Endodermal cell (in vitro differentiated cells): ENCODE data around the gene APH1B. TPM values are rescaled to one million over a fixed set of nuclear protein-coding genes. Genes with fewer than 3 reads are reported as not detected.

Experiments used
- DNase-seq: peaks from one replicate; pipeline ENCODE4 v3.0.0-alpha.2; 2017
- H3K27ac ChIP-seq: 2 replicates; pipeline ENCODE4 v1.5.1; 2013; ENCODE audit warnings: mild to moderate bottlenecking, low read depth, low read length, moderate library complexity
- H3K27me3 ChIP-seq: 2 replicates; pipeline ENCODE4 v1.6.1; 2013; ENCODE audit warnings: mild to moderate bottlenecking, low read length, moderate library complexity; ENCODE audit not compliant: insufficient read depth, control insufficient read depth, poor library complexity, severe bottlenecking
- H3K36me3 ChIP-seq: 2 replicates; pipeline ENCODE4 v1.7.0; 2013; ENCODE audit warnings: mild to moderate bottlenecking, low read length, moderate library complexity; ENCODE audit not compliant: control insufficient read depth, insufficient read depth
- H3K4me1 ChIP-seq: one replicate; pipeline ENCODE4 v1.7.0; 2013; ENCODE audit warnings: low read length; ENCODE audit not compliant: control insufficient read depth, insufficient read depth
- H3K4me3 ChIP-seq: 2 replicates; pipeline ENCODE4 v1.5.1; 2013; ENCODE audit warnings: mild to moderate bottlenecking, low read length, moderate library complexity
- H3K9ac ChIP-seq: 2 replicates; pipeline ENCODE4 v1.6.1; 2013; ENCODE audit warnings: mild to moderate bottlenecking, low read length, moderate library complexity; ENCODE audit not compliant: poor library complexity, severe bottlenecking; ENCODE audit errors: extremely low read depth
- H3K9me3 ChIP-seq: 2 replicates; pipeline ENCODE4 v1.6.1; 2013; ENCODE audit warnings: mild to moderate bottlenecking, low read length, moderate library complexity; ENCODE audit not compliant: control insufficient read depth
- H3K27ac Mint-ChIP-seq: 2 replicates; pipeline ENCODE4 v1.8.0; 2020; ENCODE audit warnings: mixed read lengths
- H3K27me3 Mint-ChIP-seq: 2 replicates; pipeline ENCODE4 v1.8.0; 2021; ENCODE audit warnings: mild to moderate bottlenecking, mixed read lengths; ENCODE audit not compliant: insufficient read depth
- H3K36me3 Mint-ChIP-seq: 2 replicates; pipeline ENCODE4 v1.8.0; 2020; ENCODE audit warnings: low read depth, mixed read lengths
- H3K4me1 Mint-ChIP-seq: 2 replicates; pipeline ENCODE4 v1.8.0; 2020; ENCODE audit warnings: mixed read lengths
- H3K4me3 Mint-ChIP-seq: 2 replicates; pipeline ENCODE4 v1.8.0; 2020; ENCODE audit warnings: mild to moderate bottlenecking, moderate library complexity, mixed read lengths
- H3K9me3 Mint-ChIP-seq: 2 replicates; pipeline ENCODE4 v1.8.0; 2020; ENCODE audit warnings: mild to moderate bottlenecking, mixed read lengths
- CTCF ChIP-seq: fragments of 200-600 bp; sonication (generic); conservative IDR thresholded peaks from 2 replicates; pipeline ENCODE4 v1.5.0; 2021; ENCODE audit warnings: antibody characterized with exemption, mild to moderate bottlenecking
- WGBS, 2 experiments: methylation state at CpG; one replicate each; pipeline versions ENCODE4 v1.1.5 to v1.1.7; 2013; ENCODE audit warnings: missing lambda C conversion rate in 2 of 2, mixed read lengths in 1 of 2; ENCODE audit not compliant: insufficient coverage in 1 of 2, insufficient read length in 1 of 2; 5-methylcytosine and 5-hydroxymethylcytosine counted together
- total RNA-seq, 2 donors: library from RNA; stranded (reverse); fragmentation: NEBNext Ultra II Directional in 1 of 2; extraction: Animal tissue kit (Norgen Biotek cat#: 25700) in 1 of 2; gene quantifications; 2 replicates in 1 of 2; 3 replicates in 1 of 2; pipeline ENCODE4 v1.2.1, GENCODE V29; 2021

Gene APH1B
- total RNA-seq, 2 donors from 2014 or later: 19.5 to 22.7 TPM

DNA sequence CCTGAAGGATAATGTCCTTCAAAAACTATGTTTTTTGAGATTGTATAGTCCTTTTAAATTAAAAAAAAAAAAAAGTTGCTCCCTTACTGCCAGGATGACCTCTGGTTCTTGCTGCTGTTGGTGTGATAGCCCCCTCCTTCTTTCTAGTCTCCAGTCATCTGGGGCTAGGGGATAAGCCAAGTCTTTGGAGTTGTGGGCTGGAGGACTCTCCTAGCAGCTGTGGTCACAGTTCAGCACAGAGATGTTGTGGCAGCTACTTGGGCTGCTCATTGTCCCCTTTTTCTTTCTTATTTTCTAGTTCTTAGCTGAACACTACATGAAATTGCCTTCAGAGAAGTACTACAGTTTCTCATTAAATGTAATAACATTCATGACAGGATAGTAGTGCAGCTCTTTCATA is 39.2 kb upstream of the APH1B start:
- Histone ChIP-seq H3K4me1 (no peaks in the 10 kb centered on the region), H3K9ac (no peak overlapping the region), H3K36me3 (no peaks in the 10 kb centered on the region), H3K27me3 (no peaks in the 10 kb centered on the region), H3K4me3 (no peak overlapping the region), H3K27ac (no peak overlapping the region), H3K9me3 (peaks cover 8% of the 10 kb centered on the region)
- Mint-ChIP-seq H3K27ac (no peak overlapping the region), H3K4me1 (no peaks in the 10 kb centered on the region), H3K9me3 (peaks cover 16% of the 10 kb centered on the region), H3K4me3 (no peak overlapping the region), H3K36me3 (peaks cover 7% of the 10 kb centered on the region), H3K27me3 (no peaks in the 10 kb centered on the region)
- no peak for TF ChIP-seq CTCF
- no peak for DNase-seq

DNA sequence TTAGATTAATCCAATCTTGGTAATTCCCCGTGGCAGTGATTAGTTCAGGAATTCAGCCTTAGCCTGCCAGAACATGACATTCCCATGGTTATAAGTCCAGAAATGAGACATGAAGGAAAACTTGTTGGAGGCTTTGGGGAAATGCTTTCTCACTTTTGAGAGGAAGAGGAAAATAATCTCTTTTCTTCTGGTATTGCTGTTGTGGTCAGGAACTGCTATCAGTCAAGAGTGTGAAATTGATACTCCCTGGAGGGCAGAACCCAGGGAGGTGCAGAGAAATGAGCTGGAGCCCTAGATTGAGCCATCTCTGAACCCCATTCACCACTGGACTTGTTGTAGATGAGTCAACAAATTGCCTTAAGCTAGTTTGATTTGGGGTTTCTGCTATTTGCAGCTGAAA is 38.6 kb upstream of the APH1B start:
- Histone ChIP-seq H3K9ac (no peak overlapping the region), H3K36me3 (no peaks in the 10 kb centered on the region), H3K27ac (no peak overlapping the region), H3K27me3 (no peaks in the 10 kb centered on the region), H3K4me3 (no peak overlapping the region), H3K4me1 (no peaks in the 10 kb centered on the region), H3K9me3 (peaks cover 14% of the 10 kb centered on the region)
- TF ChIP-seq CTCF: no peak
- peaks cover 22% of the 10 kb centered on the region for H3K9me3 Mint-ChIP-seq
- WGBS, 2 experiments: 86 to 97% methylated on average over 1 of the region's 1 CpG
- H3K36me3 Mint-ChIP-seq: peaks cover 12% of the 10 kb centered on the region
- H3K4me3 Mint-ChIP-seq: no peak overlapping the region
- DNase-seq: no peak
- H3K27ac Mint-ChIP-seq: no peak overlapping the region
- H3K27me3 Mint-ChIP-seq: no peaks in the 10 kb centered on the region
- H3K4me1 Mint-ChIP-seq: no peaks in the 10 kb centered on the region

DNA sequence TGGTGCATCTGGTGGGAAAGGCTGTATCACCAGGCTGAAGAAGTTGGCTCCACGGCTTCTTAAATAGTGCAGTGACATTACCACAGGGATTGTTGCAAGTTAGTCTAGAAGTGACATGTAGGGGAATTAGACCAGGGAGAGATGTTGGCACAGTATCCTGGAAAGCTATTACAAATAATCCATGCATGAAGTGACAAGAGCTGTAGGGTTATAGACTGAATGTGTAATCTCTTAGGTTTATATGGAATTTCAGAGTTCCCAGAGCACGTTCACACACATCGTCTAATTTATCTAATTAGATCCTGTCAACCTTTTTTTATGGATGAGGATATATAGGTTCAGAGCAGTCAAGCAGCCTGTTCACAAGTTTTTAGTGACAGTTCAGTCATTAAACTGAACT is 37.3 kb upstream of the APH1B start:
- no peaks in the 10 kb centered on the region for H3K4me1 ChIP-seq
- H3K4me3 ChIP-seq: no peak overlapping the region
- Mint-ChIP-seq H3K27me3 (no peaks in the 10 kb centered on the region), H3K4me1 (no peaks in the 10 kb centered on the region), H3K27ac (no peak overlapping the region), H3K4me3 (no peak overlapping the region), H3K36me3 (peaks cover 20% of the 10 kb centered on the region), H3K9me3 (peaks cover 23% of the 10 kb centered on the region)
- TF ChIP-seq CTCF: no peak
- H3K27ac ChIP-seq: no peak overlapping the region
- H3K27me3 ChIP-seq: no peaks in the 10 kb centered on the region
- H3K9ac ChIP-seq: no peak overlapping the region
- H3K9me3 ChIP-seq: peaks cover 23% of the 10 kb centered on the region
- no peak for DNase-seq
- peaks cover 8% of the 10 kb centered on the region for H3K36me3 ChIP-seq
- WGBS, 2 experiments: 98 to 100% methylated on average over 1 to 2 of the region's 3 CpGs
